H1 (cell line): ENCODE results near the gene AGBL1.

ENCODE experiments used
- CTCF ChIP-seq, 3 experiments: IDR thresholded peaks; 1 replicate in 2 of 3; 2 replicates in 1 of 3; pipeline versions ENCODE4 v1.5.1 to v1.6.1; 2011; ENCODE audit warnings: low read length in 3 of 3, mild to moderate bottlenecking in 3 of 3, inconsistent platforms in 2 of 3, low read depth in 1 of 3, moderate library complexity in 1 of 3; ENCODE audit not compliant: insufficient read depth in 1 of 3; ENCODE audit errors: control extremely low read depth in 1 of 3
- EZH2 ChIP-seq: fragments of 200-600 bp; sonication (generic); IDR thresholded peaks from 2 replicates; pipeline ENCODE4 v1.7.1; 2012; ENCODE audit warnings: low read depth, mild to moderate bottlenecking, moderate library complexity, low read length, inconsistent platforms; ENCODE audit not compliant: severe bottlenecking
- HDAC6 ChIP-seq: IDR thresholded peaks from one replicate; pipeline ENCODE4 v1.7.1; 2012; ENCODE audit warnings: low read depth, mild to moderate bottlenecking, inconsistent platforms, low read length, moderate library complexity
- JUN ChIP-seq: IDR thresholded peaks from 2 replicates; pipeline ENCODE4 v1.6.1; 2011; ENCODE audit warnings: low read depth, mild to moderate bottlenecking, improper control_type of control experiment, low read length
- TEAD4 ChIP-seq: IDR thresholded peaks from 2 replicates; pipeline ENCODE4 v1.6.1; 2012; ENCODE audit warnings: low read depth, low read length, inconsistent platforms, mixed read lengths

- TF ChIP-seq HDAC6 (no peak), TEAD4 (no peak), EZH2 (no peak), CTCF (IDR thresholded peaks at IDR 0.05; ENCODE audit: control extremely low read depth in 1 of 3, insufficient read depth in 1 of 3, low read depth in 1 of 3, low read length in 3 of 3) (no peak), JUN (no peak)
Observed at GRCh38 chr15:86408261-86408660, 328.6 kb downstream of the AGBL1 start.
